Measurements from ENCODE around the gene STYK1. TPM values are rescaled to one million over a fixed set of nuclear protein-coding genes. Genes with fewer than 3 reads are reported as not detected.
A peak's percentile ranks its signal among the peaks of the same experiment; 100 is the strongest.

STYK1 gene, protein sequence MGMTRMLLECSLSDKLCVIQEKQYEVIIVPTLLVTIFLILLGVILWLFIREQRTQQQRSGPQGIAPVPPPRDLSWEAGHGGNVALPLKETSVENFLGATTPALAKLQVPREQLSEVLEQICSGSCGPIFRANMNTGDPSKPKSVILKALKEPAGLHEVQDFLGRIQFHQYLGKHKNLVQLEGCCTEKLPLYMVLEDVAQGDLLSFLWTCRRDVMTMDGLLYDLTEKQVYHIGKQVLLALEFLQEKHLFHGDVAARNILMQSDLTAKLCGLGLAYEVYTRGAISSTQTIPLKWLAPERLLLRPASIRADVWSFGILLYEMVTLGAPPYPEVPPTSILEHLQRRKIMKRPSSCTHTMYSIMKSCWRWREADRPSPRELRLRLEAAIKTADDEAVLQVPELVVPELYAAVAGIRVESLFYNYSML
- total RNA-seq (2013): not detected
- polyA plus RNA-seq: not detected
- not detected in 2 replicates for polyA minus RNA-seq
- 0 to 2.4 (median 0.25) reads per million in 11 experiments for total RNA-seq

DNA sequence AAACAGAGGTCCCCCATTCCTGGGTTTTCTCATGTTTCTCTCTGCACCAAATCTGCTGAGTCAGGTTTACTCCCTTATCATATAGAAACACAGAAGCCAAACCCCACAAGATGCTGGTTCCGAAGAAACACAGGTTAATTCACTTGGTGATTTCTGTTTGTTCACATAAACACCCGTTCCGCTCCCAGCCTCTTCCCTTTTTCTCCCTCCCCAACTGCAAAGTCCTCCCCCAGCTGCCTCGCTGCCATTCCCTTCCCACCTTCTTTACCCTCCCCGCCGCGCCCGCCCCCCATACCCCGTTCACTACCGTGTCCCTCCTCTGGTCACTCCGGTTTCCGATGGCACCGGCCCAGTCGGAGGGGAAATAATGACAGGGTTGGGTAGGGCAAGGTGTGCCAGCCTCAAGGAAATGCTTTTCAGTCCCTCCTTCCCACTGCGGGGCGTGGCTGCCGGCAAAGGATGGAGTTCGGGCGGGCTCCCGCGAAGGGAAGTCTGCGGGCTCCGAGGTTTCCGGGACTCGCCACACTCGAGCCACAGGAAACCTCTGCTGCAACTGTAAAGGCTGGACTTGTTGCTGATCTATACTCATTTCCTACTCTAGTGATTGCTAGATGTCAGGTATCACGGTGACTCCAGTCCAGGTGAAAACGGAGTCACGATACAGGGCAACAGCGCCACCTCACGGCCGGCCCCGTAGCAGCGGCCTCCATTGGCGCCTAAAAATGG is at the start of gene STYK1:
Gene STYK1 (minus strand): TSS at position 394 of the 726 bp plus-strand sequence. CDS start 39,434 bp downstream, outside the sequence.
- Histone ChIP-seq H4K20me1 (ENCODE audit: insufficient read depth, low read length) (no peaks in the 10 kb centered on the region), H3K27ac (ENCODE audit: low read depth in 1 of 2, low read length in 2 of 2) (no peak within 1 kb of the TSS), H3K79me2 (ENCODE audit: insufficient read depth, low read length) (no peaks in the 10 kb centered on the region), H3K36me3 (replicated peaks in 1 of 2; ENCODE audit: control insufficient read depth in 1 of 2, insufficient read depth in 2 of 2, low read length in 2 of 2) (no peaks in the 10 kb centered on the region), H2AFZ (ENCODE audit: insufficient read depth, low read depth, low read length, poor library complexity, severe bottlenecking) (peak within 1 kb of the TSS; percentile 64), H3K9ac (ENCODE audit: insufficient read depth, low read length, poor library complexity, severe bottlenecking) (no peak within 1 kb of the TSS), H3K4me2 (replicated peaks; ENCODE audit: extremely low read depth, low read length, poor library complexity, severe bottlenecking) (peak within 1 kb of the TSS; percentile 81), H3K27me3 (ENCODE audit: control insufficient read depth in 2 of 2, insufficient read depth in 2 of 2, low read length in 2 of 2) (peaks cover 50 to 63% of the 10 kb centered on the region in 2 donors), H3K9me3 (replicated peaks in 1 of 2; ENCODE audit: control insufficient read depth in 1 of 2, insufficient read depth in 1 of 2, low read length in 2 of 2) (no peaks in the 10 kb centered on the region), H3K4me3 (replicated peaks in 1 of 3; ENCODE audit: low read depth in 2 of 3, low read length in 3 of 3) (peak within 1 kb of the TSS; percentile 17 to 72 (median 34)), H3K4me1 (ENCODE audit: control insufficient read depth in 1 of 2, insufficient read depth in 2 of 2, low read length in 2 of 2) (peaks cover 18 to 23% of the 10 kb centered on the region in 2 donors)
- Mint-ChIP-seq H3K27ac (peak within 1 kb of the TSS in 1 of 7 donors; percentile 9), H3K9me3 (peaks cover 0 to 7% (median 4%) of the 10 kb centered on the region in 7 donors), H3K4me1 (peaks cover 35% of the 10 kb centered on the region), H3K27me3 (ENCODE audit: low read depth in 3 of 3) (peaks cover 59 to 87% (median 69%) of the 10 kb centered on the region in 3 donors), H3K4me3 (peak within 1 kb of the TSS; percentile 71 to 85), H3K36me3 (peaks cover 0 to 3% of the 10 kb centered on the region in 2 donors)
- 0% methylated on average over 3 of the region's 35 CpGs for WGBS (ENCODE audit: insufficient coverage)
- TF ChIP-seq, protein P1, sequence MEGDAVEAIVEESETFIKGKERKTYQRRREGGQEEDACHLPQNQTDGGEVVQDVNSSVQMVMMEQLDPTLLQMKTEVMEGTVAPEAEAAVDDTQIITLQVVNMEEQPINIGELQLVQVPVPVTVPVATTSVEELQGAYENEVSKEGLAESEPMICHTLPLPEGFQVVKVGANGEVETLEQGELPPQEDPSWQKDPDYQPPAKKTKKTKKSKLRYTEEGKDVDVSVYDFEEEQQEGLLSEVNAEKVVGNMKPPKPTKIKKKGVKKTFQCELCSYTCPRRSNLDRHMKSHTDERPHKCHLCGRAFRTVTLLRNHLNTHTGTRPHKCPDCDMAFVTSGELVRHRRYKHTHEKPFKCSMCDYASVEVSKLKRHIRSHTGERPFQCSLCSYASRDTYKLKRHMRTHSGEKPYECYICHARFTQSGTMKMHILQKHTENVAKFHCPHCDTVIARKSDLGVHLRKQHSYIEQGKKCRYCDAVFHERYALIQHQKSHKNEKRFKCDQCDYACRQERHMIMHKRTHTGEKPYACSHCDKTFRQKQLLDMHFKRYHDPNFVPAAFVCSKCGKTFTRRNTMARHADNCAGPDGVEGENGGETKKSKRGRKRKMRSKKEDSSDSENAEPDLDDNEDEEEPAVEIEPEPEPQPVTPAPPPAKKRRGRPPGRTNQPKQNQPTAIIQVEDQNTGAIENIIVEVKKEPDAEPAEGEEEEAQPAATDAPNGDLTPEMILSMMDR (IDR thresholded peaks at IDR 0.05): peak; percentile 91
- intact Hi-C loops (cut with micrococcal nuclease): no loop called here
- peak in 2 of 3 donors; percentile 21 to 26 for DNase-seq

All from CD14-positive monocyte (primary cell).